GM18909 (cell line): ENCODE data around the gene DNALI1.
"Not testable (repeated sequence)": the region's sequence is repeated elsewhere in the genome, so short reads cannot be mapped to it uniquely, and the experiment has no call there.

Experiments used
- ATAC-seq: cut with Tn5 transposase; IDR thresholded peaks from one replicate; pipeline ENCODE4 v1.9.1; 2021; ENCODE audit warnings: mild to moderate bottlenecking; ENCODE audit not compliant: unreplicated experiment, poor library complexity

Gene DNALI1

GRCh38 chr1:37553927-37554808 is 2.6 kb upstream of the DNALI1 start, which contains the start of gene SNIP1:
TSS of gene SNIP1 (minus strand) at chr1:37554293. CDS start at chr1:37554229, 64 bp downstream.
- peak; percentile 91 for ATAC-seq

GRCh38 chr1:37557402-37557801 is 662 bp downstream of the DNALI1 start:
- no peak for ATAC-seq

- no peak for ATAC-seq
Measured at GRCh38 chr1:37558411-37558810, 1.7 kb downstream of the DNALI1 start.

- no peak for ATAC-seq
Measured at GRCh38 chr1:37559080-37559479, 2.3 kb downstream of the DNALI1 start.

- not testable (repeated sequence) for ATAC-seq
Measured at GRCh38 chr1:37559957-37560379, 3.2 kb downstream of the DNALI1 start.

GRCh38 chr1:37560401-37561132 is 3.8 kb downstream of the DNALI1 start:
- no peak for ATAC-seq

- ATAC-seq = no peak
Measured at GRCh38 chr1:37561133-37562132, 4.7 kb downstream of the DNALI1 start.

- ATAC-seq = no peak
Measured at GRCh38 chr1:37562984-37563383, 6.2 kb downstream of the DNALI1 start.

- ATAC-seq = no peak
Measured at GRCh38 chr1:37564892-37565291, 8.2 kb downstream of the DNALI1 start.

- ATAC-seq = no peak
Measured at GRCh38 chr1:37567023-37567422, 10.3 kb downstream of the DNALI1 start.

GRCh38 chr1:37570528-37571334 is 14.0 kb downstream of the DNALI1 start:
- no peak for ATAC-seq

- no peak for ATAC-seq
Measured at GRCh38 chr1:37574834-37575480, 18.2 kb downstream of the DNALI1 start.

GRCh38 chr1:37575692-37576091 is 19.0 kb downstream of the DNALI1 start:
- no peak for ATAC-seq

- ATAC-seq = not testable (repeated sequence)
Measured at GRCh38 chr1:37584544-37584943, 27.8 kb downstream of the DNALI1 start.

GRCh38 chr1:37588939-37589338 is 32.2 kb downstream of the DNALI1 start:
- no peak for ATAC-seq

- no peak for ATAC-seq
Measured at GRCh38 chr1:37593726-37594125, 37.0 kb downstream of the DNALI1 start.

- ATAC-seq = peak; percentile 97
Measured at GRCh38 chr1:37595440-37596181, 38.9 kb downstream of the DNALI1 start, which contains the start of gene GNL2. TSS of gene GNL2 (minus strand) at chr1:37595937. CDS start at chr1:37595822, 115 bp downstream.

- peak; percentile 15 for ATAC-seq
Measured at GRCh38 chr1:37596182-37596667, 39.5 kb downstream of the DNALI1 start.
